ENCODE results near the gene SPACA6.

SPACA6 gene

DNA sequence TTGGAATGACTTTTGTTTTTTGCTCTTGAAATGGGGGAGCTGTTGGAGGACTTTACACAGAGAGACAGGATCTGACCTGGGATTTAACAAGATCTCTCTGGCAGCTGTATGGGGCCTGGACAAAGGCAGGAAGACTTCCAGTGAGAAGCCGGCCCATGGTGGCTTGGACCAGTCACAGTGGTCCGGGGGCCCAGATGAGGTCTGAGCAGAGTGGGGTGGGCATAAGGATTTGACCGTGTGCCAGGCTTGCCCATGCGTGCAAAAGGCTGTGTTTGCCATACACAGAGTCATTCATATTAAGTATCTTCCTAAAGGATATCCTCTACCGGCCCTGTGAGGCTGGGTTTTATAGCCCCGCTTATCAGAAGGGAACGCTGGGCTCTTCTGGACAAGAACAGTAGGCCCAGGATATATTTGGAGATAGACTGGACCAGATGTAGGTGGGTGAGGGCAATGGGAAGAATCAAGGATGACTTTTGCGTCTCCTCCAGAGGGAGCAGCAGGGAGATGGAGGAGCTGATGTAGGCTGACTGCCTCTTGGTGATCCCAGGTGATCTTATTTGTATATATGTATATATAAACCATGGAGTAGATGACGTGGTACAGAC, 4.1 kb downstream of the SPACA6 start:
- H2BK15ac ChIP-seq (ENCODE audit: low read depth, poor library complexity, severe bottlenecking), result no peak overlapping the region
- no peak overlapping the region for H3K4ac ChIP-seq (ENCODE audit: low read depth in 1 of 2, low read length in 2 of 2)
- peaks cover 35% of the 10 kb centered on the region for H3K4me1 ChIP-seq (ENCODE audit: control insufficient read depth, insufficient read depth, low read depth, low read length)
- DNase-seq, result no peak
- no peak overlapping the region for H3K14ac ChIP-seq (ENCODE audit: low read length in 2 of 2)
- no peak overlapping the region for H3K18ac ChIP-seq (ENCODE audit: low read depth in 1 of 2, low read length in 2 of 2)
- no peak overlapping the region for H3K27ac ChIP-seq (ENCODE audit: low read length, poor library complexity, severe bottlenecking)
- H3K23ac ChIP-seq (ENCODE audit: low read length in 2 of 2), result no peak overlapping the region
- no peaks in the 10 kb centered on the region for H3K27me3 ChIP-seq (ENCODE audit: control insufficient read depth in 1 of 2, insufficient read depth in 1 of 2, low read length in 2 of 2)
- H4K8ac ChIP-seq (ENCODE audit: low read length), result no peak overlapping the region
- H4K91ac ChIP-seq (ENCODE audit: low read length), result no peak overlapping the region
- H2AFZ ChIP-seq (ENCODE audit: low read depth, low read length), result no peak overlapping the region
- H2BK120ac ChIP-seq (ENCODE audit: low read depth, low read length), result no peak overlapping the region
- H3K9ac ChIP-seq (ENCODE audit: low read length), result no peak overlapping the region
- peaks cover 91 to 93% of the 10 kb centered on the region in 2 experiments for H3K36me3 ChIP-seq (ENCODE audit: control insufficient read depth in 1 of 2, insufficient read depth in 2 of 2, low read depth in 1 of 2, low read length in 2 of 2)
- H3K9me3 ChIP-seq (ENCODE audit: control insufficient read depth, low read length), result no peaks in the 10 kb centered on the region
- whole genome bisulfite sequencing, result 95% methylated on average over 9 of the region's 9 CpGs
- H3K4me2 ChIP-seq (ENCODE audit: low read length, poor library complexity, severe bottlenecking), result no peak overlapping the region
- H3K4me3 ChIP-seq (ENCODE audit: insufficient read depth in 1 of 2, low read depth in 1 of 2, low read length in 2 of 2), result no peak overlapping the region
- H2BK5ac ChIP-seq (ENCODE audit: low read depth, low read length, poor library complexity, severe bottlenecking), result no peak overlapping the region
- peaks cover 7% of the 10 kb centered on the region for H3K79me1 ChIP-seq (replicated peaks; ENCODE audit: low read length, poor library complexity, severe bottlenecking)
- H2AK5ac ChIP-seq (ENCODE audit: low read length, severe bottlenecking), result no peak overlapping the region
- H2BK12ac ChIP-seq (ENCODE audit: low read length in 2 of 2), result no peak overlapping the region

DNA sequence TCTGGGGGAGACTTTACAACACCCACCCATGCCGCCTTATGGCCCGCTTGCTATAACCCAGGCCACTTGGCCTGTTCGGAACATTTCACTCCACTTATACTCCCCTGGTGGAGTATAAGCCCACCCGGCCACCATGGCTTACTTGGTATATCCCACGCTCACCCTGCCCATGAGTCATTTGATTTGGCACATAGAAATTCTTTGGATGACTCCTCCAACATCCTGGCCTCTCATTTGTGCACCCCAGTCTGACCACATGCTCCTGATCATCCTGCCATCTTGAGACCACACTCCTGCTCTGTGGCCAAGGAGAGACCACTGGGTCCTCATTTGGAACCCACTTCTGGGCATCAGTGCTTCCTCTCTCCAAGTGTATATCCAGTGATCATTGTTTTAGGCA, 5.2 kb downstream of the SPACA6 start:
- Histone ChIP-seq H3K4me1 (ENCODE audit: control insufficient read depth, insufficient read depth, low read depth, low read length) (peaks cover 34% of the 10 kb centered on the region), H3K4ac (ENCODE audit: low read depth in 1 of 2, low read length in 2 of 2) (no peak overlapping the region), H3K4me3 (ENCODE audit: insufficient read depth in 1 of 2, low read depth in 1 of 2, low read length in 2 of 2) (no peak overlapping the region), H3K9me3 (ENCODE audit: control insufficient read depth, low read length) (no peaks in the 10 kb centered on the region), H2BK120ac (ENCODE audit: low read depth, low read length) (no peak overlapping the region), H2BK5ac (ENCODE audit: low read depth, low read length, poor library complexity, severe bottlenecking) (no peak overlapping the region), H2BK15ac (ENCODE audit: low read depth, poor library complexity, severe bottlenecking) (no peak overlapping the region), H3K9ac (ENCODE audit: low read length) (no peak overlapping the region), H3K36me3 (ENCODE audit: control insufficient read depth in 1 of 2, insufficient read depth in 2 of 2, low read depth in 1 of 2, low read length in 2 of 2) (peaks cover 87 to 93% of the 10 kb centered on the region in 2 experiments), H3K14ac (ENCODE audit: low read length in 2 of 2) (no peak overlapping the region), H3K27ac (ENCODE audit: low read length, poor library complexity, severe bottlenecking) (no peak overlapping the region), H3K4me2 (ENCODE audit: low read length, poor library complexity, severe bottlenecking) (no peak overlapping the region), H4K91ac (ENCODE audit: low read length) (no peak overlapping the region), H3K79me1 (replicated peaks; ENCODE audit: low read length, poor library complexity, severe bottlenecking) (peaks cover 7% of the 10 kb centered on the region), H3K23ac (ENCODE audit: low read length in 2 of 2) (no peak overlapping the region), H3K27me3 (ENCODE audit: control insufficient read depth in 1 of 2, insufficient read depth in 1 of 2, low read length in 2 of 2) (no peaks in the 10 kb centered on the region), H2BK12ac (ENCODE audit: low read length in 2 of 2) (no peak overlapping the region), H4K8ac (ENCODE audit: low read length) (no peak overlapping the region), H2AK5ac (ENCODE audit: low read length, severe bottlenecking) (no peak overlapping the region), H3K18ac (ENCODE audit: low read depth in 1 of 2, low read length in 2 of 2) (no peak overlapping the region), H2AFZ (ENCODE audit: low read depth, low read length) (no peak overlapping the region)
- DNase-seq, result no peak
- WGBS, result 98% methylated on average over 5 of the region's 5 CpGs

GRCh38 chr19:51699170-51699569, 6.0 kb downstream of the SPACA6 start:
- Histone ChIP-seq H3K9ac (ENCODE audit: low read length) (no peak overlapping the region), H3K27ac (ENCODE audit: low read length, poor library complexity, severe bottlenecking) (no peak overlapping the region), H2AK5ac (ENCODE audit: low read length, severe bottlenecking) (no peak overlapping the region), H2BK120ac (ENCODE audit: low read depth, low read length) (no peak overlapping the region), H3K14ac (ENCODE audit: low read length in 2 of 2) (no peak overlapping the region), H3K27me3 (ENCODE audit: control insufficient read depth in 1 of 2, insufficient read depth in 1 of 2, low read length in 2 of 2) (no peaks in the 10 kb centered on the region), H3K4ac (ENCODE audit: low read depth in 1 of 2, low read length in 2 of 2) (no peak overlapping the region), H3K4me3 (ENCODE audit: insufficient read depth in 1 of 2, low read depth in 1 of 2, low read length in 2 of 2) (no peak overlapping the region), H4K91ac (ENCODE audit: low read length) (no peak overlapping the region), H2BK15ac (ENCODE audit: low read depth, poor library complexity, severe bottlenecking) (no peak overlapping the region), H3K4me1 (ENCODE audit: control insufficient read depth, insufficient read depth, low read depth, low read length) (peaks cover 33% of the 10 kb centered on the region), H2AFZ (ENCODE audit: low read depth, low read length) (no peak overlapping the region), H3K9me3 (ENCODE audit: control insufficient read depth, low read length) (no peaks in the 10 kb centered on the region), H3K18ac (ENCODE audit: low read depth in 1 of 2, low read length in 2 of 2) (no peak overlapping the region), H2BK5ac (ENCODE audit: low read depth, low read length, poor library complexity, severe bottlenecking) (no peak overlapping the region), H3K23ac (ENCODE audit: low read length in 2 of 2) (no peak overlapping the region), H3K79me1 (replicated peaks; ENCODE audit: low read length, poor library complexity, severe bottlenecking) (peaks cover 7% of the 10 kb centered on the region), H3K36me3 (ENCODE audit: control insufficient read depth in 1 of 2, insufficient read depth in 2 of 2, low read depth in 1 of 2, low read length in 2 of 2) (peaks cover 78 to 93% of the 10 kb centered on the region in 2 experiments), H3K4me2 (ENCODE audit: low read length, poor library complexity, severe bottlenecking) (no peak overlapping the region), H4K8ac (ENCODE audit: low read length) (no peak overlapping the region), H2BK12ac (ENCODE audit: low read length in 2 of 2) (no peak overlapping the region)
- DNase-seq, result no peak
- WGBS, result 100% methylated on average over 4 of the region's 5 CpGs

- Histone ChIP-seq H3K4me3 (ENCODE audit: insufficient read depth in 1 of 2, low read depth in 1 of 2, low read length in 2 of 2) (no peak overlapping the region), H3K27ac (ENCODE audit: low read length, poor library complexity, severe bottlenecking) (no peak overlapping the region), H3K14ac (ENCODE audit: low read length in 2 of 2) (no peak overlapping the region), H2BK120ac (ENCODE audit: low read depth, low read length) (no peak overlapping the region), H2BK15ac (ENCODE audit: low read depth, poor library complexity, severe bottlenecking) (no peak overlapping the region), H3K4ac (ENCODE audit: low read depth in 1 of 2, low read length in 2 of 2) (no peak overlapping the region), H3K9me3 (ENCODE audit: control insufficient read depth, low read length) (no peaks in the 10 kb centered on the region), H2BK12ac (ENCODE audit: low read length in 2 of 2) (no peak overlapping the region), H3K79me1 (replicated peaks; ENCODE audit: low read length, poor library complexity, severe bottlenecking) (peaks cover 18% of the 10 kb centered on the region), H3K18ac (ENCODE audit: low read depth in 1 of 2, low read length in 2 of 2) (no peak overlapping the region), H2AFZ (ENCODE audit: low read depth, low read length) (no peak overlapping the region), H4K91ac (ENCODE audit: low read length) (no peak overlapping the region), H2BK5ac (ENCODE audit: low read depth, low read length, poor library complexity, severe bottlenecking) (no peak overlapping the region), H3K4me1 (ENCODE audit: control insufficient read depth, insufficient read depth, low read depth, low read length) (peaks cover 33% of the 10 kb centered on the region), H3K36me3 (ENCODE audit: control insufficient read depth in 1 of 2, insufficient read depth in 2 of 2, low read depth in 1 of 2, low read length in 2 of 2) (peaks cover 70 to 92% of the 10 kb centered on the region in 2 experiments), H4K8ac (ENCODE audit: low read length) (no peak overlapping the region), H3K4me2 (ENCODE audit: low read length, poor library complexity, severe bottlenecking) (no peak overlapping the region), H3K23ac (ENCODE audit: low read length in 2 of 2) (no peak overlapping the region), H3K9ac (ENCODE audit: low read length) (no peak overlapping the region), H2AK5ac (ENCODE audit: low read length, severe bottlenecking) (no peak overlapping the region), H3K27me3 (ENCODE audit: control insufficient read depth in 1 of 2, insufficient read depth in 1 of 2, low read length in 2 of 2) (no peaks in the 10 kb centered on the region)
- WGBS, result 91% methylated on average over 12 of the region's 12 CpGs
- DNase-seq, result no peak
Observed at GRCh38 chr19:51701468-51702100, 8.5 kb downstream of the SPACA6 start.
